ENCODE measurements around the gene FIG4.

DNA sequence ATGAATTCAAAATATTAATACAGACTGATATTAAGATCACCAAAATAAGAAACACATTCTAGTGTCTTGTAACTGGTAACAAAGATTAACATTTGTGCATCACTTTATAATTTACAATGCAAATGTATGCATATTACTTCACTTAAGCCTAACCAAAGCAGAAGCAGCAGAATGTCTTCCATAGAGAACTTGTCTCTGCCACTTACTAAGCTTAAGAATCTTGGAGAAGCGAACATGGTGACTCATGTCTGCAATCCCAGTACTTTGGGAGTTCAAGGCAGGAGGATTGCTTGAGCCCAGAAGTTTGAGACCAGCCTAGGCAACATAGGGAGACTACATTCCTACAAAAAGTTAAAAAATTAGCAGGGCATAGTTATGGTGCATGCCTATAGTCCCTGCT lies 18.9 kb upstream of the FIG4 start:
- TF ChIP-seq EZH2 (IDR thresholded peaks at IDR 0.05; ENCODE audit: low read length) (no peak), CTCF (optimal IDR thresholded peaks at IDR 0.05 in 1 of 3, IDR thresholded peaks at IDR 0.05 in 1 of 3, conservative IDR thresholded peaks at IDR 0.05 in 1 of 3; ENCODE audit: extremely low read depth in 1 of 3, insufficient read depth in 2 of 3, low read length in 3 of 3) (no peak)
